GM21390 (cell line): ENCODE results near the gene SIRT7.

Source experiments
- ATAC-seq: cut with Tn5 transposase; IDR thresholded peaks from one replicate; pipeline ENCODE4 v1.9.1; 2021; ENCODE audit not compliant: unreplicated experiment

The SIRT7 gene

GRCh38 chr17:81921996-81922565 is 4.1 kb upstream of the SIRT7 start:
- no peak for ATAC-seq

GRCh38 chr17:81921537-81921862 is 3.5 kb upstream of the SIRT7 start:
- no peak for ATAC-seq

- no peak for ATAC-seq
Observed at GRCh38 chr17:81920612-81921536, 2.9 kb upstream of the SIRT7 start.

GRCh38 chr17:81918832-81919545 is 1.0 kb upstream of the SIRT7 start:
- no peak for ATAC-seq

- peak; percentile 8 for ATAC-seq
Observed at GRCh38 chr17:81918333-81918669, 325 bp upstream of the SIRT7 start.

GRCh38 chr17:81916234-81917001 is 1.6 kb downstream of the SIRT7 start:
- no peak for ATAC-seq

GRCh38 chr17:81915331-81915730 is 2.6 kb downstream of the SIRT7 start:
- no peak for ATAC-seq

- no peak for ATAC-seq
Observed at GRCh38 chr17:81914103-81914850, 3.7 kb downstream of the SIRT7 start.

GRCh38 chr17:81913394-81914102 is 4.4 kb downstream of the SIRT7 start:
- ATAC-seq = no peak

DNA sequence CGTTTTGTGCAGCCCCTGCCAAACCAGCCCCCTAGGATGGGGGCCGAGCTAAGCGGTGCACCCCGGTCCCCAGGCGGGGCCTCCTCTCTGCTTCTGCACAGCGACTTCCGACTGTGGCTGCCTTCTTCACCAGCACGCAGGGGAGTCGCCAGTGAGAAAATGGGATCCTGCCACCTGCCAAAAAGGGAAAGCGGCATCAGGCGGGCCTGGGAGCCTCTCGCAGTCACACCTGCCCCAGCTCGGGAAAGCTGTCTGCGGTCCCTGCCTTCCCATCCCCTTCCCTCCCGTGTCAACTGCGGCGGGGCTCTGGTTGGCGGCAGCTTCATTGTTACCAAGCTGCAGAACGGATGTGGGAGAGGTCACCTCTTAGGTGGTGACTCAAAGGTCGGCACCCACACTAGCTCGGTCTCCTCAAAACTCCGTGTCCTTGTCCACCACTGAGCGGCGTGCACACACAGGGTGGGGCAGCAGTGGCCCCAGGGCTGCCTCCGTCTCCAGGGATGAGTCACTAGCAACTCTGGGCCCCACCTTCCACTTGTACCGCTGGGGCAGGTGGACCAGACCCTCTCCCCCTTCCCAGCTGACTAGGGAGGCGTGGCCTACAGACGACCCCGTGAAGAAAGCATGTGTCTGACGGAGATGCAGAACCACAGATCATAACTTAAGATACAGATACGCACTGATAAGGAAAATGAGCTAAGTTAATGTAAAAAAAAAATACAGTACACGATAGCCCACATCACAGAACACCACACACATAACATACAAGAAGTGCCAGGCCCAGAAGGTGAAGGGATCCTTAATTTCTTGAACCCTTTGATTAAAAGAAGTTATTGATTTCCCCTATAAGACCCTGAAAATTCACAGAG is 5.3 kb downstream of the SIRT7 start:
- no peak for ATAC-seq

DNA sequence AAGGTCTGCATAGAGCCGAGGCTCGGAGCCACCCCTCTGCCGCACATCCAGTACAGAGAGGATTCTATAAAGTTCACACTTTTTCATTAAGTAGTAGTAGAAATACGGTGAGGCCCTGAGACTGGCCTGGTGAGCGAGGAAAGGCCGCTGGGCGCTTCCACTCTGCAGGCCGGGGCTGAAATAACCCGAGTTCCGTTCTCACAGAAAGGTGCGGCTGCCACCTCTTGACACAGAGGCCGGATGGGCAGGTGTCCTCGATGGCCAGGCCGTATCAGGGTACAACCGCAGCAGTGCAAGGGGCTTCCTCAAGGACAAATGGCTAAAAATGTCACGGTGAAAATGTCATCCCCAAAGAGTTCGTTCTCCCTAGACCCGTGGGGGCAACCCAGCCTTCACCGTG is 6.0 kb downstream of the SIRT7 start:
- ATAC-seq = no peak

DNA sequence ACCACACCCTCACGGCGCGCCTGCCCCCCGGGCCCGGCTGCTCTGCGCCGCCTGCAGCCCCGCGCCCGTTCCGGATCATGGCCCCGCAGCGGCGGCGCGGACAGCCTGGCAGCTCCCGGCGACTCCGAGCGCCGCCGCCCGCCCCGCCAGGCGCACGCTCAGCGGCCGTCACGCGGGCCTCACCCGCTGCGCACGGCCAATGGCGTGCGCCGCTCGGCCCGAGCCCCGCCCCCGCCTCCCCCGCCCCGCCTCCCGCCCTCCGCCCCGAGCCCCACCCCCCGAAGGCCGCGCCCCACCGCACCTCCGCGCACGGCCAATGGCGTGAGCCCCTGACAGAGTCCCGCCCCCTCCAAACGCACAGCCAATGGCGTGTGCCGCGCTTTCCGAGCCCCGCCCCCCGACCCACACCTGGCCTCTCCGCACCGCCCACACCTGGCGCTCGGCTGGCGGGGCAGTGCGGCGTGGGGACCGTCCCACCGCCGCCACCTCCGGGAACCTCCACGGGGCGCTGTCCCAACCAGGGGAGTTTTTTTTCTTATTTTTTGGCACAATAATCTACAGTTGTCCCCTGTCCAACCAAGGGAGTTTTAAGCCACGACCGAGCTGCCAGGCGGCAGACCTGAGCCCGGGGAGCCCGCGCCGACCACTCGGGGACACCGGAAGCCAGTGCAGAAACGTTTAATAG is 6.6 kb downstream of the SIRT7 start, which contains the start of gene PCYT2:
PCYT2 (minus strand) TSS at position 123 of the 685 bp plus-strand sequence; CDS start at position 79, 44 bp downstream.
- ATAC-seq = peak; percentile 67

- ATAC-seq = peak; percentile 16
Observed at GRCh38 chr17:81910840-81911276, 7.1 kb downstream of the SIRT7 start.

- no peak for ATAC-seq
Observed at GRCh38 chr17:81909966-81910839, 7.8 kb downstream of the SIRT7 start.

DNA sequence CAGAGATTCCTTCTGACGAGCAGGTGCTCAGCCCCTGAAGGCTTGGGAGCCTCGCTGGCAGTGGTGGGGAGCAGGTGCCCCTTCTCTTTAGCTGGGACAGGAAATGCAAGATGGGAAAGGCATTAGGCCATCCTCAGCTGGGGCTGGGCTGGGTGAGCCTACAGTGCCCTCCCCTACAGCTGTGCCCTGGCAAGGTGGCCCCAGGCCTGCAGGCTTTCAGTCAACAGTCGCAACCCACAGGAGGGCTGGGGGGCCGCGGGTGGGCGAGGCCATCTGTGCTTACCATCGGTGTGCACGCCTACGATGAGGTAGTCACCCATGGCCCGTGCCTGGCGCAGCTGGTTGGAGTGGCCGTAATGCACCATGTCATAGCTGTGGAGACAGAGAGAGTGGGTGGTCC is 8.7 kb downstream of the SIRT7 start:
- ATAC-seq = no peak

GRCh38 chr17:81908793-81909192 is 9.2 kb downstream of the SIRT7 start:
- no peak for ATAC-seq
